PC-9 (cell line): Measurements from ENCODE around the gene MLF2. TPM values are rescaled to one million over a fixed set of nuclear protein-coding genes. Genes with fewer than 3 reads are reported as not detected.

ENCODE experiments used
- BruUV-seq: library from RNA; stranded (reverse); fragments of 400-500 nt; replicated peaks from 2 replicates; lab custom pipeline; 2021; lab: Mats Ljungman, UMichigan
- CTCF ChIA-PET: fragments of 300-600 bp; sonication (Branson Sonifier 250); formaldehyde crosslinking; loops from one replicate; lab custom pipeline; 2022; ENCODE audit warnings: antibody characterized with exemption; lab: Charles Lee
- POLR2A ChIA-PET: fragments of 300-600 bp; sonication (Branson Sonifier 250); formaldehyde crosslinking; loops from one replicate; lab custom pipeline; 2022; ENCODE audit warnings: antibody characterized with exemption; ENCODE audit not compliant: unreplicated experiment; lab: Charles Lee
- DNase-seq, 2 experiments: peaks; one replicate each; pipeline versions ENCODE4 v3.0.0 to v3.0.0-alpha.2; 2015 to 2022; ENCODE audit warnings: mixed read lengths in 1 of 2
- H2AFZ ChIP-seq: fragments of 200-600 bp; sonication (generic); 2 replicates; pipeline ENCODE4 v1.8.1; 2017; ENCODE audit warnings: antibody characterized with exemption
- H3F3A ChIP-seq: fragments of 200-600 bp; sonication (generic); 2 replicates; pipeline ENCODE4 v1.8.1; 2017; ENCODE audit warnings: antibody characterized with exemption, mild to moderate bottlenecking, low read depth; ENCODE audit not compliant: insufficient read depth
- H3K27ac ChIP-seq: fragments of 200-600 bp; sonication (generic); 2 replicates; pipeline ENCODE4 v1.6.1; 2016; ENCODE audit warnings: mixed run types
- H3K27me3 ChIP-seq: fragments of 200-600 bp; sonication (generic); 2 replicates; pipeline ENCODE4 v1.6.1; 2016; ENCODE audit warnings: low read depth, mixed run types; ENCODE audit not compliant: insufficient read depth
- H3K36me3 ChIP-seq: fragments of 200-600 bp; sonication (generic); 2 replicates; pipeline ENCODE4 v1.6.1; 2016; ENCODE audit warnings: low read depth, mixed run types
- H3K4me1 ChIP-seq: fragments of 200-600 bp; sonication (generic); replicated peaks from 2 replicates; pipeline ENCODE4 v1.6.1; 2016; ENCODE audit warnings: mixed run types; ENCODE audit not compliant: insufficient read depth
- H3K4me2 ChIP-seq: fragments of 200-600 bp; sonication (generic); 2 replicates; pipeline ENCODE4 v1.6.1; 2017; ENCODE audit warnings: mixed run types
- H3K4me3 ChIP-seq: fragments of 200-600 bp; sonication (generic); 2 replicates; pipeline ENCODE4 v1.6.1; 2016; ENCODE audit warnings: mixed run types
- H3K79me2 ChIP-seq: fragments of 200-600 bp; sonication (generic); 2 replicates; pipeline ENCODE4 v1.6.1; 2017; ENCODE audit warnings: low read depth, mixed run types
- H3K9me2 ChIP-seq: fragments of 200-600 bp; sonication (generic); 2 replicates; pipeline ENCODE4 v1.8.1; 2017; ENCODE audit warnings: mild to moderate bottlenecking; ENCODE audit not compliant: insufficient read depth
- H3K9me3 ChIP-seq: fragments of 200-600 bp; sonication (generic); 2 replicates; pipeline ENCODE4 v1.8.1; 2016; ENCODE audit warnings: low read depth; ENCODE audit not compliant: insufficient read depth
- H4K20me1 ChIP-seq: fragments of 200-600 bp; sonication (generic); 2 replicates; pipeline ENCODE4 v1.8.1; 2017; ENCODE audit not compliant: insufficient read depth
- EZH2 ChIP-seq: fragments of 200-600 bp; sonication (generic); IDR thresholded peaks from 2 replicates; pipeline ENCODE4 v1.8.0; 2017; ENCODE audit warnings: antibody characterized with exemption, low read depth
- intact Hi-C: fragments of 100-400 bp; cut with micrococcal nuclease; formaldehyde crosslinking; loops from one replicate; pipeline ENCODE4 v1.10.0; 2022; ENCODE audit not compliant: unreplicated experiment
- total RNA-seq: library from RNA; stranded (reverse); gene quantifications from 2 replicates; pipeline ENCODE4 v1.2.3, GENCODE V29; 2021
- TF ChIP-seq, protein P1 (sequence below): fragments of 200-600 bp; sonication (generic); conservative IDR thresholded peaks from 2 replicates; pipeline ENCODE4 v1.6.1; 2017; ENCODE audit warnings: mixed run types, antibody characterized with exemption, mild to moderate bottlenecking, moderate library complexity

Gene MLF2
- total RNA-seq, 1 experiment from 2014 or later, result 379 TPM

DNA sequence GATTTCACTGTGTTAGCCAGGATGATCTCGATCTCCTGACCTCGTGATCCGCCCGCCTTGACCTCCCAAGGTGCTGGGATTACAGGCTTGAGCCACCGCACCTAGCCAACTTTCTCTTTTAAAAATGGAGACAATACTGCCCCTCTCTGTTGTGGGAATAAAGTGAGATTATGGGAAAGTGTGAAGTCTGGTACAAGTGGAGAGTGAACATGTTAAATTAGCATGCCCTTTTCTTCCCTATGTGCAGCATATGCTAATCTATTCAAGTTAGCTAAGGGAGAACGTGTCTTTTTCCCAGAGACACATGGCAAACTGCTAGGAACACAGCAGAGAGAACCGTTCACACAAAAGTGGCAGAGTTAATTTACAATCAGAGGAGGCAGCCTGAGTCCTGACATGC, 27.6 kb downstream of the MLF2 start:
- H3K27me3 ChIP-seq, result no peaks in the 10 kb centered on the region
- H4K20me1 ChIP-seq, result no peaks in the 10 kb centered on the region
- no peak overlapping the region for H3K27ac ChIP-seq
- H3K9me2 ChIP-seq, result no peaks in the 10 kb centered on the region
- no peaks in the 10 kb centered on the region for H3K9me3 ChIP-seq
- peaks cover 5% of the 10 kb centered on the region; the same call in 1 of the 2 replicates for H3K36me3 ChIP-seq
- BruUV-seq, result no TSS peak
- intact Hi-C loops, result no loop called here
- CTCF ChIA-PET, result interaction anchor here (2.4 kb wide), 1 partner anchor 28 kb away, joined by 18 read pairs; the partner anchor contains the start of gene MLF2
- H3F3A ChIP-seq, result peaks cover 9% of the 10 kb centered on the region
- no peak overlapping the region for H2AFZ ChIP-seq
- DNase-seq, result no peak
- no peak for TF ChIP-seq EZH2
- TF ChIP-seq, protein P1, sequence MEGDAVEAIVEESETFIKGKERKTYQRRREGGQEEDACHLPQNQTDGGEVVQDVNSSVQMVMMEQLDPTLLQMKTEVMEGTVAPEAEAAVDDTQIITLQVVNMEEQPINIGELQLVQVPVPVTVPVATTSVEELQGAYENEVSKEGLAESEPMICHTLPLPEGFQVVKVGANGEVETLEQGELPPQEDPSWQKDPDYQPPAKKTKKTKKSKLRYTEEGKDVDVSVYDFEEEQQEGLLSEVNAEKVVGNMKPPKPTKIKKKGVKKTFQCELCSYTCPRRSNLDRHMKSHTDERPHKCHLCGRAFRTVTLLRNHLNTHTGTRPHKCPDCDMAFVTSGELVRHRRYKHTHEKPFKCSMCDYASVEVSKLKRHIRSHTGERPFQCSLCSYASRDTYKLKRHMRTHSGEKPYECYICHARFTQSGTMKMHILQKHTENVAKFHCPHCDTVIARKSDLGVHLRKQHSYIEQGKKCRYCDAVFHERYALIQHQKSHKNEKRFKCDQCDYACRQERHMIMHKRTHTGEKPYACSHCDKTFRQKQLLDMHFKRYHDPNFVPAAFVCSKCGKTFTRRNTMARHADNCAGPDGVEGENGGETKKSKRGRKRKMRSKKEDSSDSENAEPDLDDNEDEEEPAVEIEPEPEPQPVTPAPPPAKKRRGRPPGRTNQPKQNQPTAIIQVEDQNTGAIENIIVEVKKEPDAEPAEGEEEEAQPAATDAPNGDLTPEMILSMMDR, result no peak
- peak overlapping the region; percentile 85 for H3K4me2 ChIP-seq
- POLR2A ChIA-PET, result interaction anchor here (0.9 kb wide), 1 partner anchor 36 kb away, joined by 3 read pairs; the partner anchor contains the start of gene ZNF384
- H3K4me1 ChIP-seq, result peaks cover 19% of the 10 kb centered on the region
- H3K4me3 ChIP-seq, result peak overlapping the region; percentile 77; the same call in 1 of the 2 replicates
- peaks cover 22% of the 10 kb centered on the region for H3K79me2 ChIP-seq

DNA sequence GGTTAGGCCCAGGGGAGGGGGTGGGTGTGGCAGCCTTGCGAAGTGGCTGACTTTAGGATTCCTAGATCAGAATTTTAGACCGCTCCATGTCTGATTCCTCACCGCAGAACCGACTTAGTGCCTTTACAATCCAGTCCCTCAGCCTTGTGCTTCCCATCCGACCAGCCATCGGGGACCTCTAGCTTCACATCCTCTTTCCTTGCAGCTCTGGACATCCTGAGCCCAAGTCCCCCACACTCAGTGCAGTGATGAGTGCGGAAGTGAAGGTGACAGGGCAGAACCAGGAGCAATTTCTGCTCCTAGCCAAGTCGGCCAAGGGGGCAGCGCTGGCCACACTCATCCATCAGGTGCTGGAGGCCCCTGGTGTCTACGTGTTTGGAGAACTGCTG, 28.5 kb downstream of the MLF2 start:
- Histone ChIP-seq H3K79me2 (peaks cover 22% of the 10 kb centered on the region), H4K20me1 (no peaks in the 10 kb centered on the region), H3K4me3 (peak overlapping the region; percentile 77), H3K27me3 (no peaks in the 10 kb centered on the region), H3K27ac (peak overlapping the region; percentile 60), H3K36me3 (no peaks in the 10 kb centered on the region), H3K4me2 (peak overlapping the region; percentile 85), H3K4me1 (peaks cover 19% of the 10 kb centered on the region), H2AFZ (peak overlapping the region; percentile 83), H3K9me3 (no peaks in the 10 kb centered on the region), H3K9me2 (no peaks in the 10 kb centered on the region), H3F3A (peaks cover 9% of the 10 kb centered on the region)
- ChIA-PET POLR2A (interaction anchor here (0.7 to 1.7 kb wide), 7 partner anchors 35 to 213 kb away, joined by 3 to 41 read pairs (median 5); partner anchors contain the start of genes CD4, PTMS, SPSB2 and ZNF384), CTCF (interaction anchor here (0.6 to 2.4 kb wide), 3 partner anchors 28 to 184 kb away, joined by 4 to 18 read pairs (median 15); partner anchors contain the start of genes MLF2 and ZNF384)
- BruUV-seq, result TSS peak; percentile 75
- TF ChIP-seq, protein P1, result no peak
- TF ChIP-seq EZH2, result no peak
- intact Hi-C loops, result loop anchor here (1.0 kb wide), 3 partner anchors 29 to 61 kb away; partner anchors contain the start of genes ING4, MLF2 and ZNF384
- DNase-seq, result peak in 1 of 2 experiments; percentile 23

DNA sequence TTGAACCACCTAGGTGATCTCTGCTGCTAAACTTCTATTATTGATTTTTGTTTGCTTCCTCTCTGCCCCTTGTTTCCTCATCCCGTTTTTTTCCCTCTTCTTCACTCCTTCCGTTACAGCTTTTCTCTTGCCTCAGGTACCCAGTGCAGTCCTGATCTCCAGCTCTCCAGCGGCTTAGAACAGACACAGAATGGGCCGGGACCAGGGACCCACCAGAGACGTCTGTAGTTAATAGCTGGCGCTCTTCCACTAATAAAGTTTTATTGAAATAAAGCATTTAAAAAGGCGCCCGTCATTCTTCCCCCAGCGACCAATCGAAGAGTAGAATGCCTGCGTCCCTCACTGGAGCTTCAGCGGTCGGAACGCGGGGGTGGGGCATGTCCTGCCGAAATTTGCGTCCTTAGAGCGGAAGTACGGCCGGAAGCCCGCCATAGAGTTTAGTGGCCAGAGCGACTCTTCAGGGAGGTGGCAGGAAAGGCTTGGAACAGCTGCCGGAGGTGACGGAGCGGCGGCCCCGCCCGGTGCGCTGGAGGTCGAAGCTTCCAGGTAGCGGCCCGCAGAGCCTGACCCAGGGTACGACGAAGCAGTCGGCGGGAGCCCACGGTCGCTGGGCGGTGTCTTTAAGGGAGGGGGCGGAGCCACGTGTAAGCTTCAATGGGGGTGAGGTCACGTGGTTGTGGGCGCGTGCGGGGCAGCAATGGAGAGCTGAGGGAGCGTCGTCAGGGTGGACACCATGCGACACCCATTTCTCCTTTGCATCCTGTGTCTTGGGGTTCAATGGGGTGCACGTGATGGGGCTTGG, 29.1 kb downstream of the MLF2 start, which contains the start of gene COPS7A:
TSS of gene COPS7A (plus strand) at position 440 of the 802 bp plus-strand sequence. CDS start 611 bp downstream, outside the sequence.
- Histone ChIP-seq H3F3A (peaks cover 9% of the 10 kb centered on the region), H3K36me3 (no peaks in the 10 kb centered on the region), H2AFZ (peak within 1 kb of the TSS; percentile 94), H3K9me2 (no peaks in the 10 kb centered on the region), H3K27me3 (no peaks in the 10 kb centered on the region), H3K4me1 (peaks cover 19% of the 10 kb centered on the region), H3K4me3 (peak within 1 kb of the TSS; percentile 77), H3K27ac (peak within 1 kb of the TSS; percentile 60), H3K4me2 (peak within 1 kb of the TSS; percentile 85), H3K9me3 (no peaks in the 10 kb centered on the region), H3K79me2 (peaks cover 22% of the 10 kb centered on the region), H4K20me1 (no peaks in the 10 kb centered on the region)
- peak; percentile 98 to 100 for DNase-seq
- no TSS peak for BruUV-seq
- ChIA-PET POLR2A (interaction anchor here (0.5 to 1.7 kb wide), 10 partner anchors 28 to 424 kb away, joined by 3 to 41 read pairs (median 6); partner anchors contain the start of genes CD4, PTMS, SPSB2 and ZNF384), CTCF (interaction anchor here (0.6 to 2.4 kb wide), 5 partner anchors 29 to 431 kb away, joined by 3 to 18 read pairs (median 4); partner anchors contain the start of genes CDCA3, MLF2 and ZNF384)
- intact Hi-C loops, result loop anchor here (1.0 kb wide), 3 partner anchors 29 to 61 kb away; partner anchors contain the start of genes ING4, MLF2 and ZNF384
- no peak for TF ChIP-seq EZH2
- TF ChIP-seq, protein P1, result no peak
